ENCODE measurements around the gene KIAA1755.

KIAA1755 gene

GRCh38 chr20:38231531-38232121 lies 28.9 kb downstream of the KIAA1755 start:
- FAIRE-seq: no peak

DNA sequence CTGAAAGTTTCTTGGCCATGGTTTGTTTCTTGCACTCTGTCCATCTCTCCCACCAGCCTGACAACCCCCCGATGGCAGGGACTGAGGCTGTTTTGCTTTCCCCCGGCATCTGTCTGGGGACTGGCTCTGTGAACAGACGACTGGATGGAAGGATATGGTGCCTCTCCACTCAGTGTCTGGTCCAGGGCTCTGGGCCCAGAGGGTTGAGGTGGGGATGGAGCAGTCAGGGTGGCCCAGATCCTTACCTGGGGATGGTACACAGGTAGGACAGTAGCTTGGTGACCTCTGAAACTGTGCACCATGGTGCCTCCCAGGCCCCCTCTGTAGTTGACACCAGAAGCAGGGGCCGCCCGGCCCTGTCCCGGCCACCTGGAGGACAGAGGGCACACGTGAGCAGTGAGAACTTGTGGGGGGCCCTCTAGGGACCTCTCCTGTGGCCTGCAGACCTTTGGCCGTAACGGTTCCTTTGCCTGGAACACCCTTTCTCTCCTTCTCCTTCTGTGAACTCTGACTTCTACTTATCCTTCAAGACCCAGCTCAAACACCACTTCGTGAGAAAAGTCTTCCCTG lies 29.5 kb downstream of the KIAA1755 start:
- no peak for FAIRE-seq

DNA sequence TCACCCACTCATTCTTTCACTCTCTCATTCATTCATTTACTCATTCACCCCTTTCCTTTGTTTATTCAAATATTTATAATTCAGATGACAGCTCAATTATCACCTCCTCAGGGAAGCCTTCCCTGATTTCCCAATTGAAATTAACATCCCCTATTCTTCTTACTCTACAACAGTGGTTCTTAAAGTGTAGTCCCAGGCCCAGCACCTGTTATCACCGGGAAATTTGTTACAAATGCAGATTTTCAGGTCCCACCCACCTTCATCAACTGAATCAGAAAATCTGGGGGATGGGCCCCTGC lies 30.3 kb downstream of the KIAA1755 start:
- no peak for FAIRE-seq

GRCh38 chr20:38229376-38230252 lies 30.9 kb downstream of the KIAA1755 start:
- FAIRE-seq: no peak

GRCh38 chr20:38228436-38228835 lies 32.1 kb downstream of the KIAA1755 start:
- no peak for FAIRE-seq

- no peak for FAIRE-seq
These were observed 32.8 kb downstream of the KIAA1755 start for GRCh38 chr20:38227420-38228360.

DNA sequence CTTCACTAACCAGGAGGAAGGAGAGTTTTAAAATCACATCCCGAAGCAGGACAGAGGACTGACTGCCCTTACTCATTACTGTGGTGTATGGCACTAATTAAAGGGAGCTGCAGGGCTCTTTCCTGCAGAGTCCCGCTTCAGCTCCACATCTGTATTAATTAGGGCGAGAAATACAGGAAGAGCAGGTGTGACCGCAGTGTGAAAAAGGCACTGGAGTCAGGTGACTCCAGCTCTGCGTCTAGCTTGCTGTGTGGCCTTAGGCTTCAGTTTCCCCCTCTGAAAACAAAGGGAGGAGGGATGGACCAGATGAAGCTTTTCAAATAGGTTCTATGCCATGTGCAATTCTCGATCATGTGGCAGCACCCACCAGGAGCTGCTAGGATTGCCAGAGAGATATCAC lies 34.0 kb downstream of the KIAA1755 start:
- no peak for FAIRE-seq

- no peak for FAIRE-seq
These were observed 34.7 kb downstream of the KIAA1755 start for GRCh38 chr20:38225900-38226263.

DNA sequence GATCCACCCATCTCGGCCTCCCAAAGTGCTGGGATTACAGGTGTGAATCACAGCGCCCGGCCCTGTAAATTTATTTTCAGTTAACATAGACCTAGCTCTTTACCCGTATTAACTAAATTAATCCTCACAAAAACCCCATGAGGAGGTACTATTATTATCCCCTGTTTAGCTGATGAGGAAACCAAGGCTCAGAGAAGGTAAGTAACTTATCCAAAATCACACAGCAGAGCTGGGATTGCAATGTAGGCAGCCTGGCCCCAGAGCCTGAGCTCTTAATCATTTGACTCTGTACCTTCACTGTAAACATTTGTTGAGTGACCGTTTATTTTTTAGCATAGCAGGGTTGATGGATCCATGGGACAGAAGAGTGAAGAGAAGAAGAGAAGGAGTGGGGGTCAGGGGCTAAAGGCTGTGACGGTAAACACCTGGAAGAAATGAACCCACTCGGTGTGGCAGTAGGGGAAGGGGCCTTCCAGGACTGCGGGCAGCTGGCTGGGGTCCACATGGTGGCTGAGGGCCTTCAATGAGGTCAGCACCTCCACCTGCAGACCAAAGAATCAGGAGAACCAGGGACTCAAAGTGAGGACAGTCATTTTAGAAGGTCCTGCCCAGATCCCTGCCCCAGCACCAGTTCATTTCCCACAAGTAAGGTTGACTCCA lies 35.2 kb downstream of the KIAA1755 start:
- no peak for FAIRE-seq

GRCh38 chr20:38224531-38224930 lies 36.0 kb downstream of the KIAA1755 start:
- FAIRE-seq: no peak

GRCh38 chr20:38223743-38224100 lies 36.8 kb downstream of the KIAA1755 start:
- no peak for FAIRE-seq

- FAIRE-seq: no peak
These were observed 37.4 kb downstream of the KIAA1755 start for GRCh38 chr20:38222923-38223742.

GRCh38 chr20:38222231-38222922 lies 38.2 kb downstream of the KIAA1755 start:
- FAIRE-seq: no peak

- FAIRE-seq: no peak
These were observed 39.4 kb downstream of the KIAA1755 start for GRCh38 chr20:38221119-38221589.

GRCh38 chr20:38220587-38221118 lies 39.9 kb downstream of the KIAA1755 start:
- no peak for FAIRE-seq

DNA sequence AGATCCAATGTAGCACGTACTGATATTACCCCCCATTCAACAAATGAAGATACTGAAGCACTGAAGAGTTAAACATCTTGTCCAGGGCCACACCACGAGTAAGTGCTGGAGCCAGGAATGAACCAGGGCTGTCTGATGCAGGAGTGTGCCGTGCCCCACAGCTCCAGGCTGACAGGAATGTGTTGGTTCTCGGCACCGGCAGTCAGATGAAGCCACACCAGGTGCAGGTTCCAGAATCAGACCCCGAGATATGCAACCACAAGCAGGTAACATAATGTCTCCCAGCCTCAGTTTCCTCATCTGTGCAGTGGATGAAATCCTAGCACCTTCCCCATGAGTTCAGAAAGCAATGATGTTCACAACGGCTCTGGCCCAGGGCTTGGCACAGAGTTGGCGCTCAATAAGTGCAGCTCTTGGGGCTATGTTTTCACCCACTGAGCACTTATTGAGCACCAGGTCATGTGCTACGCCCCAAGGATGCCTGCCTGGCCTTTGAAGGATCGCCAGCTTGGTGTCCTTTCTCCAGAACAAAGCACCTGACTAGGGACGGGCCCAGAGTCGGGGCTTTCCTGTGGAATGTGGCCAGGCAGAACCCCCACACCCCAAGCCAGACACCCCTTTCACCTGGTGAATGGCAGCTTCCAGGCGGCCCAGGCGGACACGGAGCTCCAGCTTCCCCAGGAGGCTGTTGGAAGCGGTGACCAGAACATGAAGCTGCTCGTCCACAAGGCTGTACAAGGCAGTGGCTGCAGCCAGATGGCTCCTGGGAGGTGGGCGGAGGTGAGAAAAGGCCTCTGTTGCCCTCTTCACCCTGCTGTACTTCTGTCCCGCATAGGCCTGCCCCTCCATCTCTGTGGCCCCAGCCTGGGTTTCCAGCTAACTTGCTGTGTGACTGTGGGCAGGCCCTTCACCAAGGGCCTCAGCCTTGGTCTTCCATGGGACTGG lies 41.3 kb downstream of the KIAA1755 start:
- no peak for FAIRE-seq

GRCh38 chr20:38218566-38218885 lies 42.0 kb downstream of the KIAA1755 start:
- FAIRE-seq: no peak

GRCh38 chr20:38217791-38218565 lies 42.6 kb downstream of the KIAA1755 start:
- no peak for FAIRE-seq

Measured in TTC549 (cell line).